ENCODE results near the gene MAP3K19. TPM values are rescaled to one million over a fixed set of nuclear protein-coding genes. Genes with fewer than 3 reads are reported as not detected.

Gene MAP3K19
- total and polyA plus RNA-seq, 2 of the 8 experiments (the other 6 are each of a cell fraction or from before 2014, with no cell fraction given), result not detected

DNA sequence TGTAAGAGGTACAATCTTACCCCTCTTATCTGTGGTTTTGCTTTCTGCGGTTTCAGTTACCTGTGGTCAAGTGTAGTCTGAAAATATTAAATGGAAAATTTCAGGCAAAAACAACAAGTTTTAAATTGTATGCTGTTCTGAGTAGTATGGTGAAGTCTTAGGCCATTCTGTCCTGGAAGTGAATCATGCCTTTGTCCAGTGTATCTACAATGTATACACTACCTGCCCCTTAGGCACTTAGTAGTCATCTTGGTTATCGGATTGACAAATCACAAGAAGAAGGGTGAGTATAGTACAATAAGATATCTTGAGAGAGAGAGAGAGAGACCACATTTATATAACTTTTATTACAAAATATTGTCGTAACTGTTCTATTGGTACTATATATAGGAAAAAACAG lies 48.3 kb upstream of the MAP3K19 start:
- H3K4me1 ChIP-seq (replicated peaks in 1 of 4; ENCODE audit: control insufficient read depth in 3 of 4, insufficient read depth in 4 of 4, low read length in 3 of 4), result no peaks in the 10 kb centered on the region
- no peaks in the 10 kb centered on the region for H3K9me3 ChIP-seq (ENCODE audit: insufficient read depth in 2 of 2, low read depth in 1 of 2, low read length in 1 of 2)
- no peak overlapping the region for H3K14ac ChIP-seq (ENCODE audit: insufficient read length)
- DNase-seq (ENCODE audit: low read depth in 1 of 2, low spot score in 2 of 2) (no peak), FAIRE-seq (no peak)
- H4K5ac ChIP-seq (ENCODE audit: insufficient read length, low read depth, low read length), result no peak overlapping the region
- H3K9ac ChIP-seq (replicated peaks in 1 of 4; ENCODE audit: extremely low read depth in 1 of 4, low read depth in 3 of 4, low read length in 3 of 4), result no peak overlapping the region
- POLR2A ChIA-PET (ENCODE audit: partially characterized antibody), result no interaction called here
- H4K8ac ChIP-seq (ENCODE audit: extremely low read depth, insufficient read depth, low read length), result no peak overlapping the region
- H3K36me3 ChIP-seq (ENCODE audit: control insufficient read depth in 2 of 4, insufficient read depth in 4 of 4, low read length in 3 of 4), result peaks cover 0 to 11% (median 0%) of the 10 kb centered on the region in 4 experiments; a peak in 3 of 8 replicates
- H3K27me3 ChIP-seq (replicated peaks in 1 of 4; ENCODE audit: control insufficient read depth in 3 of 4, extremely low read depth in 1 of 4, insufficient read depth in 3 of 4, low read length in 3 of 4), result no peaks in the 10 kb centered on the region
- H4K20me1 ChIP-seq (replicated peaks in 1 of 2; ENCODE audit: control insufficient read depth in 1 of 2, insufficient read depth in 2 of 2, low read length in 2 of 2), result peaks cover 0 to 2% of the 10 kb centered on the region in 2 experiments
- no peak overlapping the region for H2AK5ac ChIP-seq (ENCODE audit: low read depth, low read length)
- H2BK120ac ChIP-seq (replicated peaks; ENCODE audit: low read depth, low read length), result no peak overlapping the region
- no peak overlapping the region for H2BK5ac ChIP-seq (ENCODE audit: low read depth, low read length)
- H3K4me3 ChIP-seq (ENCODE audit: extremely low read depth in 1 of 4, insufficient read depth in 2 of 4, low read depth in 3 of 4, low read length in 4 of 4), result no peak overlapping the region
- H3K56ac ChIP-seq (replicated peaks; ENCODE audit: insufficient read length, low read depth, low read length), result no peak overlapping the region
- H2BK20ac ChIP-seq (ENCODE audit: low read length), result no peak overlapping the region
- no peak overlapping the region for H3K4me2 ChIP-seq (ENCODE audit: insufficient read depth in 1 of 2, low read depth in 2 of 2, low read length in 2 of 2)
- H2AFZ ChIP-seq (ENCODE audit: low read length), result no peak overlapping the region
- CTCF ChIA-PET (ENCODE audit: partially characterized antibody), result interaction anchor here (0.9 kb wide), 1 partner anchor 42 kb away, joined by 3 read pairs; no protein-coding TSS in a partner anchor
- no peaks in the 10 kb centered on the region for H3K79me2 ChIP-seq (ENCODE audit: control insufficient read depth in 1 of 2, insufficient read depth in 2 of 2, low read length in 2 of 2)
- no peak overlapping the region for H4K91ac ChIP-seq (replicated peaks; ENCODE audit: insufficient read length, low read length)
- TF ChIP-seq EGR1 (IDR thresholded peaks at IDR 0.05; ENCODE audit: borderline replicate concordance, low read depth, low read length), result no peak
- no peak for TF ChIP-seq RXRA (IDR thresholded peaks at IDR 0.05; ENCODE audit: insufficient read depth, low read depth, low read length)
- no peak for TF ChIP-seq RBBP5 (IDR thresholded peaks at IDR 0.05; ENCODE audit: borderline replicate concordance, low read depth, low read length)
- no peak for TF ChIP-seq JUN (IDR thresholded peaks at IDR 0.05; ENCODE audit: low read depth, low read length)
- no peak for TF ChIP-seq POLR2A (IDR thresholded peaks at IDR 0.05; ENCODE audit: control extremely low read depth in 1 of 2, low read depth in 2 of 2, low read length in 2 of 2)
- TF ChIP-seq KDM1A (IDR thresholded peaks at IDR 0.05; ENCODE audit: borderline replicate concordance, low read length), result no peak
- TF ChIP-seq HDAC6 (IDR thresholded peaks at IDR 0.05; ENCODE audit: low read depth, low read length), result no peak
- TF ChIP-seq EZH2 (IDR thresholded peaks at IDR 0.05; ENCODE audit: low read depth, low read length, severe bottlenecking), result no peak
- TF ChIP-seq, protein P1, sequence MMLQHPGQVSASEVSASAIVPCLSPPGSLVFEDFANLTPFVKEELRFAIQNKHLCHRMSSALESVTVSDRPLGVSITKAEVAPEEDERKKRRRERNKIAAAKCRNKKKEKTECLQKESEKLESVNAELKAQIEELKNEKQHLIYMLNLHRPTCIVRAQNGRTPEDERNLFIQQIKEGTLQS (IDR thresholded peaks at IDR 0.05; ENCODE audit: insufficient read depth, low read depth, low read length), result no peak
- TF ChIP-seq BRCA1 (IDR thresholded peaks at IDR 0.05; ENCODE audit: low read depth, low read length), result no peak
- no peak for TF ChIP-seq SAP30 (IDR thresholded peaks at IDR 0.05; ENCODE audit: insufficient read depth, insufficient replicate concordance, low read length)
- H3K23me2 ChIP-seq (ENCODE audit: low read depth, low read length), result no peaks in the 10 kb centered on the region
- no peak overlapping the region for H3K27ac ChIP-seq (ENCODE audit: low read depth, low read length)
- H3K79me1 ChIP-seq (ENCODE audit: low read depth, low read length), result no peaks in the 10 kb centered on the region
- H2BK12ac ChIP-seq (ENCODE audit: low read depth, low read length), result no peak overlapping the region
- WGBS, 2 experiments (ENCODE audit: extremely low coverage in 1 of 2, insufficient coverage in 1 of 2, insufficient read length in 1 of 2, insufficient replicate concordance in 2 of 2, low coverage in 1 of 2, low lambda C conversion rate in 2 of 2, missing lambda C conversion rate in 1 of 2), result 91% methylated on average over 3 of the region's 3 CpGs; no CpG with 5 or more reads in 1 of the 2 experiments
- H2BK15ac ChIP-seq (ENCODE audit: low read length), result no peak overlapping the region
- no peak overlapping the region for H3K18ac ChIP-seq (ENCODE audit: extremely low read depth, low read length)
- H3K4ac ChIP-seq (replicated peaks; ENCODE audit: insufficient read length, low read depth, low read length), result no peak overlapping the region
- no peak overlapping the region for H3K23ac ChIP-seq (ENCODE audit: insufficient read length)

Data from H1 (cell line).